GM12865 (cell line): ENCODE data around the gene PPP1R27.

ENCODE experiments used
- DNase-seq: peaks from one replicate; pipeline ENCODE4 v3.0.0; 2010; ENCODE audit warnings: low read depth
- H3K4me3 ChIP-seq: 2 replicates; pipeline ENCODE4 v1.5.1; 2011; ENCODE audit warnings: mild to moderate bottlenecking, low read depth, low read length, control low read depth
- TF ChIP-seq, protein P1 (sequence below): IDR thresholded peaks from 2 replicates; pipeline ENCODE4 v1.5.1; 2011; ENCODE audit warnings: low read length, control low read depth, low read depth, inconsistent platforms; ENCODE audit not compliant: insufficient read depth; ENCODE audit errors: missing control alignments

The PPP1R27 gene

DNA sequence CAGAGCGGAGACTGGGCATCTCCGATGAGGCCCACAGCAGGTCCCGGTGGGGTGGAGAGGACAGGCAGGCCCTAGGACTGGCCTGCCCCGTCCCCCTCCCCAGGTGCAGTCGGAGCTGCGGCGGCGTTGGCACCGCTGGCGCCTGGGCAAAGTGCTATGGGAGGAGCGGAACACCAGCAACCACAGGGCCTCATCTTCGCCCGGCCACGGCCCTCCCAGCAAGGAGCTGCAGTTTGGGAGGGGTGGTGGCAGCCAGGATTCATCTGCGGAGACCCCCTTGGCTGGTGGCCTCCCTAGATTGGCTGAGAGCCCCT is 21.5 kb downstream of the PPP1R27 start:
- H3K4me3 ChIP-seq = no peak overlapping the region
- TF ChIP-seq, protein P1, sequence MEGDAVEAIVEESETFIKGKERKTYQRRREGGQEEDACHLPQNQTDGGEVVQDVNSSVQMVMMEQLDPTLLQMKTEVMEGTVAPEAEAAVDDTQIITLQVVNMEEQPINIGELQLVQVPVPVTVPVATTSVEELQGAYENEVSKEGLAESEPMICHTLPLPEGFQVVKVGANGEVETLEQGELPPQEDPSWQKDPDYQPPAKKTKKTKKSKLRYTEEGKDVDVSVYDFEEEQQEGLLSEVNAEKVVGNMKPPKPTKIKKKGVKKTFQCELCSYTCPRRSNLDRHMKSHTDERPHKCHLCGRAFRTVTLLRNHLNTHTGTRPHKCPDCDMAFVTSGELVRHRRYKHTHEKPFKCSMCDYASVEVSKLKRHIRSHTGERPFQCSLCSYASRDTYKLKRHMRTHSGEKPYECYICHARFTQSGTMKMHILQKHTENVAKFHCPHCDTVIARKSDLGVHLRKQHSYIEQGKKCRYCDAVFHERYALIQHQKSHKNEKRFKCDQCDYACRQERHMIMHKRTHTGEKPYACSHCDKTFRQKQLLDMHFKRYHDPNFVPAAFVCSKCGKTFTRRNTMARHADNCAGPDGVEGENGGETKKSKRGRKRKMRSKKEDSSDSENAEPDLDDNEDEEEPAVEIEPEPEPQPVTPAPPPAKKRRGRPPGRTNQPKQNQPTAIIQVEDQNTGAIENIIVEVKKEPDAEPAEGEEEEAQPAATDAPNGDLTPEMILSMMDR = no peak

GRCh38 chr17:81812571-81813370 is 22.1 kb downstream of the PPP1R27 start:
- no peak overlapping the region for H3K4me3 ChIP-seq
- DNase-seq = no peak
- TF ChIP-seq, protein P1 = no peak

More for the DNA sequence above, 21.5 kb downstream of the PPP1R27 start:
- no peak for DNase-seq

- no peak for DNase-seq
- no peak overlapping the region for H3K4me3 ChIP-seq
- TF ChIP-seq, protein P1 = no peak
Observed at GRCh38 chr17:81811705-81812570, 22.9 kb downstream of the PPP1R27 start.

- TF ChIP-seq, protein P1 = no peak
- DNase-seq = no peak
- H3K4me3 ChIP-seq = no peak overlapping the region
Observed at GRCh38 chr17:81810892-81811704, 23.8 kb downstream of the PPP1R27 start.

DNA sequence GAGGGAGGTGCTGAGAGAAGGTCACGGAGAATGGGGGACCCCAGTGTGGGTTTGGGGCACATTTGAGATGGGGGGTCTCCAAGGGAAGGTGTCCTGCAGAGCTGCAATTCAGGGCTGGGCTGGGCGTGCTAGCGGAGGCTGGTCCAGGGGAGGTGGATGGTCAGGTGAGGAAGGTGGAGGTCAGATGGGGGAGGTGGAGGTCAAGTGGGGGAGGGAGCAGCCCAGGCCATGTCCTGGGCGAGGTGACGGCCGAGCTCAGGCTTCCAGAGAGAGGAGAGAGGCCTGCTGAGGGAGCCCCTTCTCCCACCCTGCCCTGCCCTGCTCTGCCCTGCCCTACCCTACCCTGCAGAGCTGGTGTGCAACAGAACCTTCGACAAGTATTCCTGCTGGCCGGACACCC is 24.4 kb downstream of the PPP1R27 start:
- TF ChIP-seq, protein P1 = no peak
- DNase-seq = no peak
- no peak overlapping the region for H3K4me3 ChIP-seq

- TF ChIP-seq, protein P1 = no peak
- no peak overlapping the region for H3K4me3 ChIP-seq
- DNase-seq = no peak
Observed at GRCh38 chr17:81809556-81809998, 25.3 kb downstream of the PPP1R27 start.
